ENCODE results near the gene LYZL2.

DNA sequence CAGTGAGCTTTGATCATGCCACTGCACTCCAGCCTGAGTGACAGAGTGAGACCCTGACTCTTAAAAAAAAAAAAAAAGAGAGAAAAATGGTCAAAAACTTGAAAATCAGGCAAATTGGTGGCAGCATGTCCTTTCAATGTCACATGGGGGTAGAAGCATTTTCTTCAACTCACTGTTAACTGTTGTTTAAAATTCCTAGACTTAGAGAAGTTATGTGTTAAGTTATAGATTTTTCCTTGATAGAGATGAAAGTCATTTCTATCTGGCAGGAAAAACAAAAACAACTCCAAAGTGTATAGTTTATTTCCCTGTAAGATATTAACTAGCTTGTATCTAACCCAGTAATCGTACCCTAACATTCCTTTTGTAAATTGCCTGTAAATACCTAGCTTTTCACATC, 26.8 kb downstream of the LYZL2 start:
- TF ChIP-seq, protein P1, sequence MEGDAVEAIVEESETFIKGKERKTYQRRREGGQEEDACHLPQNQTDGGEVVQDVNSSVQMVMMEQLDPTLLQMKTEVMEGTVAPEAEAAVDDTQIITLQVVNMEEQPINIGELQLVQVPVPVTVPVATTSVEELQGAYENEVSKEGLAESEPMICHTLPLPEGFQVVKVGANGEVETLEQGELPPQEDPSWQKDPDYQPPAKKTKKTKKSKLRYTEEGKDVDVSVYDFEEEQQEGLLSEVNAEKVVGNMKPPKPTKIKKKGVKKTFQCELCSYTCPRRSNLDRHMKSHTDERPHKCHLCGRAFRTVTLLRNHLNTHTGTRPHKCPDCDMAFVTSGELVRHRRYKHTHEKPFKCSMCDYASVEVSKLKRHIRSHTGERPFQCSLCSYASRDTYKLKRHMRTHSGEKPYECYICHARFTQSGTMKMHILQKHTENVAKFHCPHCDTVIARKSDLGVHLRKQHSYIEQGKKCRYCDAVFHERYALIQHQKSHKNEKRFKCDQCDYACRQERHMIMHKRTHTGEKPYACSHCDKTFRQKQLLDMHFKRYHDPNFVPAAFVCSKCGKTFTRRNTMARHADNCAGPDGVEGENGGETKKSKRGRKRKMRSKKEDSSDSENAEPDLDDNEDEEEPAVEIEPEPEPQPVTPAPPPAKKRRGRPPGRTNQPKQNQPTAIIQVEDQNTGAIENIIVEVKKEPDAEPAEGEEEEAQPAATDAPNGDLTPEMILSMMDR (IDR thresholded peaks at IDR 0.05; ENCODE audit: extremely low read depth in 1 of 2, insufficient read depth in 1 of 2, low read depth in 1 of 2, low read length in 2 of 2): no peak
- TF ChIP-seq EZH2 (IDR thresholded peaks at IDR 0.05; ENCODE audit: borderline replicate concordance, low read depth, low read length, severe bottlenecking) (no peak), JUN (IDR thresholded peaks at IDR 0.05; ENCODE audit: borderline replicate concordance, insufficient read depth, insufficient read length, low read depth) (no peak)
